Adipocyte (in vitro differentiated cells): ENCODE results near the gene KCTD20.

Experiments
- DNase-seq: peaks from one replicate; pipeline ENCODE4 v3.0.0-alpha.2; 2015; ENCODE audit warnings: low read depth
- H3K27me3 ChIP-seq: replicated peaks from 2 replicates; pipeline ENCODE4 v1.7.0; 2013; ENCODE audit warnings: mild to moderate bottlenecking, low read length, moderate library complexity; ENCODE audit not compliant: control insufficient read depth, insufficient read depth
- H3K36me3 ChIP-seq: 2 replicates; pipeline ENCODE4 v1.7.0; 2013; ENCODE audit warnings: low read length, mild to moderate bottlenecking, moderate library complexity; ENCODE audit not compliant: control insufficient read depth, insufficient read depth, severe bottlenecking
- H3K4me1 ChIP-seq: 2 replicates; pipeline ENCODE4 v1.7.0; 2013; ENCODE audit warnings: mild to moderate bottlenecking, low read length, moderate library complexity; ENCODE audit not compliant: control insufficient read depth, insufficient read depth
- H3K4me3 ChIP-seq: 2 replicates; pipeline ENCODE4 v1.7.0; 2013; ENCODE audit warnings: mild to moderate bottlenecking, low read length, moderate library complexity
- H3K9ac ChIP-seq: 2 replicates; pipeline ENCODE4 v1.7.0; 2013; ENCODE audit warnings: mild to moderate bottlenecking, low read length, moderate library complexity
- H3K9me3 ChIP-seq: 2 replicates; pipeline ENCODE4 v1.7.0; 2013; ENCODE audit warnings: mild to moderate bottlenecking, low read length, moderate library complexity; ENCODE audit not compliant: control insufficient read depth

KCTD20 gene

DNA sequence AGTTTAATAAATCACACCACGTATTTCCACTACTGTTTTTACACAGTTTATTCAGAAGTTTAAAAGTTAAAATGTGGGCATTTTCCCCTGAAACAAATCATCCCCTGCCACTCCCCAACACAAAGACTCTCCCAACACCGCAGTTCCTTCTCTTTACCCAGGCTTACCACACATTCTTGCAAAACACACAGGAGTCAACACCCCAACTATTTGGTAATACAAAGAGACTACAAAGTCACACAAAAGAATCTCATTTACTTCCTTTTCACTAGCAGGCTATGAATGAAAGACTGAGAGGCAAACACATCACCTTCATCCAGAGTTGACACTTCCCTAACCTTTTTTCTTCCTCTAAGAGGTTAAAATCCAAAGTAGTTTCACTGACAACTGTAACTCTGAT, 51.1 kb downstream of the KCTD20 start:
- H3K4me1 ChIP-seq, result peaks cover 26% of the 10 kb centered on the region
- no peak overlapping the region for H3K9ac ChIP-seq
- H3K9me3 ChIP-seq, result no peaks in the 10 kb centered on the region
- no peaks in the 10 kb centered on the region for H3K27me3 ChIP-seq
- DNase-seq, result peak; percentile 48
- no peak overlapping the region for H3K4me3 ChIP-seq
- peaks cover 62% of the 10 kb centered on the region for H3K36me3 ChIP-seq

DNA sequence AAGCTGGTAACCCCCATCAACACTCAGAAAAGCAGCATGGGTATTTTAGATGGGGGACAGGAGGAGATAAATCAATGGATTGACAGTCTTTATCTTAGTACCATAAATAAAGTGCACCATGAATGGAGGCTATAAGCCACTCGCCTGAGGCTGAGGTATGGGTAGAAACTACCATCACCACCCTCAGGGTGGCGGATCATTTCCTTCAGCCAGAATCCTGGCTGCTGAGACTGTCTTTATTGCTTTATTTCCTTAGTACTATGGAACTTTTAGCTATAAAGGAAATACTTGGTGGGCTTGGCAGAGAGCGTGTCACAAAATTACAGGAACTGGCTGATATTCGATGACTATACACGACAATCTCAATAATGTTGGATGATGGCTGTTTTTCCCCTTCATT, 52.3 kb downstream of the KCTD20 start:
- no peak for DNase-seq
- H3K4me3 ChIP-seq, result no peak overlapping the region
- no peak overlapping the region for H3K9ac ChIP-seq
- no peaks in the 10 kb centered on the region for H3K9me3 ChIP-seq
- peaks cover 72% of the 10 kb centered on the region for H3K36me3 ChIP-seq
- H3K27me3 ChIP-seq, result no peaks in the 10 kb centered on the region
- H3K4me1 ChIP-seq, result peaks cover 17% of the 10 kb centered on the region

DNA sequence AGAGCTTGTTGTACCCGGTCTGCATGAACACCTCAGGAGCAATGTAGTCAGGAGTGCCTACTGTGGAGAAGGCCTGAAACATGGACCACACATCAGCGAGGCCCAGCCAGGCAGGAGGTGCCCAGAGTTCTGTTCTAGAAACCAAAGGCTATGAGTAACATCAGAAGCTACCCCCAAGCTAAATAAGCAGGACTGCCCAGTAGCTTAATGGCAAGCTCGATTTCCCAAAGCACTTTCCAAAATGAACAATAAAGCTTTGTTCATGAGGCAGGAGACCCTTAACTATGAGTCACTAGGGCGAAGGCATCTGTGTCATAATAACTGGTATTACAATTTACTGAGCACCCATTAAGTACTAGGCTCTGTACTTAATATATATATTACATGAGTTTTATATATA, 57.1 kb downstream of the KCTD20 start:
- H3K27me3 ChIP-seq, result no peaks in the 10 kb centered on the region
- no peak overlapping the region for H3K4me3 ChIP-seq
- DNase-seq, result no peak
- peaks cover 82% of the 10 kb centered on the region for H3K36me3 ChIP-seq
- no peaks in the 10 kb centered on the region for H3K9me3 ChIP-seq
- peaks cover 3% of the 10 kb centered on the region for H3K4me1 ChIP-seq
- no peak overlapping the region for H3K9ac ChIP-seq

DNA sequence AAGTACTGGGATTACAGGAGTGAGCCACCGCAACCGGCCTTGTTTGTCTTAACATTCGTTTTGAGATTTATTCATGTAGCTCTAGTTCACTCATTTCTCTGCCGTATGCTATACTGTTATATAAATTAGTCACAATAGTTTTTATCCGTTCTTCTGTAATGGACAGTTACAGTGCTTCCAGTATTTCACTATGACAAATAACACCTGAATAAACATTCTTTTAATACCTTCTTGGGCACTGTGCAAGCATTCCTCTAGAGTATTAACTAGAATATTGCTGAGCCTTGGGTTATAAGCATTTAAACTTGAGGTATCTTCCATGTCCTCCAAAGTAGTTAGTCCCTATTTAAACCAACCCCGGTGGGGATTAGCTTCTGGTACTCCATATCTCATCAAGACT, 58.9 kb downstream of the KCTD20 start:
- no peaks in the 10 kb centered on the region for H3K9me3 ChIP-seq
- no peaks in the 10 kb centered on the region for H3K27me3 ChIP-seq
- peak; percentile 16 for DNase-seq
- H3K4me3 ChIP-seq, result no peak overlapping the region
- H3K9ac ChIP-seq, result no peak overlapping the region
- H3K36me3 ChIP-seq, result peaks cover 77% of the 10 kb centered on the region
- H3K4me1 ChIP-seq, result peaks cover 10% of the 10 kb centered on the region

DNA sequence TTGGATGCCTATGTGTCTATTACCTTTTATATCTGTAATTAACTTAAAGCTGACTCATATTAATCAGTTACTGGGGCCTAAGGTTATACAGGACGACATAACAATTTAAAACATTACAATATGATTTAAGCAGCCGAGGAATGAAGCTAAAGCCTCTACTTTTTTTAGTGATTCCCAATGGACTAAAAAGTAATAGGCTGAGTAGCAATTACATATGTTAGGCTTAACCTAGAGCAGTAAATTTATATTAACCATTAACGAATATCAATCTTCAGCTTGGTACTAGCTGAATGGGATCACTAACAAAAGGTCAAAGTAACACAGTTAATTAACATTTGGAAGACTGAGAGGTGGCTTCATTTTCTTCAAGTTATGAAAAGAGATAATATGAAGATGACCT, 61.4 kb downstream of the KCTD20 start:
- no peak for DNase-seq
- Histone ChIP-seq H3K4me3 (no peak overlapping the region), H3K4me1 (peaks cover 10% of the 10 kb centered on the region), H3K9me3 (no peaks in the 10 kb centered on the region), H3K36me3 (peaks cover 69% of the 10 kb centered on the region), H3K27me3 (no peaks in the 10 kb centered on the region), H3K9ac (no peak overlapping the region)

DNA sequence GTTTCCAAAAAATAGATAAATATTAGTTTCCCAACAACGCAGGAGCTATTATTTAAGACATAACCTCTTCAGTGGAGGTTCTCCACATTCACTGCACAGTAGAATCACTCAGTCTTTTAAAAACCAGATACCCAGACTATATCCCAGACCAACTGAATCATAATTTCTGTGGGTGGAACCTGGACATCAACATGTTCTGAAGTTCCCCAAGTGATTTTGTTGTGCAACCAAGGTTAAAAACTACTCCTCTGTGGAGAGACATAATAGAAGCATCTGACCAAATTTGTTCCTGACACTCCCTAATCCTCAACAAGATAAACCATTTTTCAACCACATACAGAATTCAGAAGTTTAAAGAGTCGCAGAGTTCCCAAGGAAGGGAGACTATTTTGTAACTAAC, 62.2 kb downstream of the KCTD20 start:
- no peak overlapping the region for H3K4me3 ChIP-seq
- peaks cover 70% of the 10 kb centered on the region for H3K36me3 ChIP-seq
- no peaks in the 10 kb centered on the region for H3K9me3 ChIP-seq
- H3K9ac ChIP-seq, result no peak overlapping the region
- H3K4me1 ChIP-seq, result peaks cover 10% of the 10 kb centered on the region
- DNase-seq, result peak; percentile 68
- H3K27me3 ChIP-seq, result no peaks in the 10 kb centered on the region

DNA sequence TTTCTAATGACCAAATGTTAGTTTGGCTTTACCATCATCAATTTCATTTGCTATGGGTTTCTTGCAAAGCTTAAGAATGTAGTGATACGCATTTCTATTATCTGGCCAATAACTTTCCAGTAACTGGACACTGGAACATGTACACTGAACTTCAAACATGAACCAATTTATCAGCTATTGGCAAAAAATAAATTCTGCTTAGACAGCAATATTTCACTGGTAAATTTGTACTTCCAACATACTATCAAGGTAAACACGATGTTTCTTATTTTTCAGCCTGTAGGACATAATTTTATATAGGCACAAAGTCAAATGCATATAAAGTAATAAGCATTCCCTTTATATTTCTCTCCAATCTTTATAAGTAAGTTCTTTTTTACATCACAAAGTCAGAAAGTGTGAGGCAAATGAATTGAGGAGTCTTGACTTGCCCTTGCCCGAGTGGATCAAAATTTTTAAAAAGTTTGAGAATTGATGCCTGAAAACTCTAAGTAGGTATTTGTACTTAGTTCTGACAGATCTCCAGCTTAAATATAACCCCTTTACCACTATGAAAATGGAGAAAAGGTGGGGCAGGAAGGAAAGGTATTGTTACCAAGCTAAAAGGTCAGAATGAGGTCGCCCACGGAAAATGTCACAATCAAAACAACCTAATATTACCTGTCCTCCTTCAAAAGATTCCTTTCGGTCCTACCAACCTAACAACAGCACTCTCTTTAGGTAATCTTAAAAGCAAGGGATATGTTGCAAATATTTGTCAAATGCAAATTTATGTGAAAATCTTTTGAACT, 63.1 kb downstream of the KCTD20 start:
- Histone ChIP-seq H3K36me3 (peaks cover 78% of the 10 kb centered on the region), H3K4me1 (peaks cover 10% of the 10 kb centered on the region), H3K9ac (no peak overlapping the region), H3K27me3 (no peaks in the 10 kb centered on the region), H3K4me3 (no peak overlapping the region), H3K9me3 (no peaks in the 10 kb centered on the region)
- DNase-seq, result no peak

DNA sequence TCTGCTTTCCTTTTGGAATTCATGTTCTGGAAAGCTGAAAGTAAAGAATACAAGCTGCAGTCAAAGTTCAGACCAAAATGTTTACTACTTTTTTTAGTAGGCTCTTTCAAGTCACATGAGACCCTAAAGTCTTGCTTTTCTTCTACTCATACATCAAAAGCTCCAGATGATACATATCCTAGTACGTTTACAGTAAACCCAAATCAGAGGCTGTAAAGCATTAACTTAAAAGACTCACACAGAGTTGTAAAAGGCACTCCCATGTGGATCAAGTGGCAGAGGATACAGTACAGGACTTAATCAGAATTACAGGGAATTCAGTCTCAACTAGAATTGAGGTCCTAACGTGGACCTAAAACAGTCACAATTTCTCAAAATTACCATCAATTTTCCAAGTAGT, 63.8 kb downstream of the KCTD20 start:
- DNase-seq, result no peak
- peaks cover 80% of the 10 kb centered on the region for H3K36me3 ChIP-seq
- no peaks in the 10 kb centered on the region for H3K9me3 ChIP-seq
- H3K9ac ChIP-seq, result no peak overlapping the region
- no peak overlapping the region for H3K4me3 ChIP-seq
- no peaks in the 10 kb centered on the region for H3K27me3 ChIP-seq
- H3K4me1 ChIP-seq, result peaks cover 10% of the 10 kb centered on the region

DNA sequence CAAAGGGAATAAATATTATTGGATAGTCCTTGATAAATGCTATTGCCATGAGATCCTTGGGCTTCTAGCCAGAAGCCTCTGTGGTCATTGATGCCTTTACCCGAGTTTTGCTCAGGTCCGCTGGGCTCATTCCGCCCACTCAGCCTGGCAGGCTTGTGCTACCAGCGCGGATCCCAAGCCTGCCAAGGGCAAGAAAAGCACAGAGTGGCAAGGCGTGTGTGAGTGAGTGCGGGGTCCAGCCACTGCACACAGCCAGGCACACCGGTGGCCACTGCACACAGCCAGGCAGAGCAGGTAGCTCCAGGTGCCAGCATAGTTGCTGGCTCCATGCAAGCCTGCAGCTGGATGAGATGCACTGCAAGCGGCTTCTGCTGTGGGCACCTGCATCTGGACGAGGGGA, 65.7 kb downstream of the KCTD20 start:
- DNase-seq, result no peak
- no peaks in the 10 kb centered on the region for H3K9me3 ChIP-seq
- H3K36me3 ChIP-seq, result peaks cover 71% of the 10 kb centered on the region
- H3K4me1 ChIP-seq, result peaks cover 10% of the 10 kb centered on the region
- H3K27me3 ChIP-seq, result no peaks in the 10 kb centered on the region
- no peak overlapping the region for H3K9ac ChIP-seq
- H3K4me3 ChIP-seq, result no peak overlapping the region

DNA sequence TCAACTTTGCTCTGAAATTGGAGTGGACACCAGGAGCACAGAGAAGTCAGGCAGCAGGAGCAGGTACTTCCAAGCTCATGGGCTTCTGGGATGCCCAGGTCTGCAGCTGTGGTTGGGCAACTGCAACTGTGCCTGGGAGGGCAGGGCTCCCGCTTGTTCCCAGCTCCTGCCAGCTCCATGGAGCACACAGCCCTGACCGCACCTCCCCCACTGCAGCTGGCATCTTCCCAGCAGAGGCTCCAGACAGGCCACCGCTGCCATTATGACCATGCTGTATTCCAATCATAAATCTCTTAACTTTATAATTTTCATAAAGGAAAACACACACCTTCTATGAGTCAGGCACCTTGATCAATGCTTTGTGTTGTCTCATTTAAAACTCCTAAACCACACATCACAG, 67.6 kb downstream of the KCTD20 start:
- no peak overlapping the region for H3K9ac ChIP-seq
- no peak for DNase-seq
- H3K4me1 ChIP-seq, result peaks cover 2% of the 10 kb centered on the region
- H3K9me3 ChIP-seq, result no peaks in the 10 kb centered on the region
- peaks cover 73% of the 10 kb centered on the region for H3K36me3 ChIP-seq
- no peaks in the 10 kb centered on the region for H3K27me3 ChIP-seq
- H3K4me3 ChIP-seq, result no peak overlapping the region

DNA sequence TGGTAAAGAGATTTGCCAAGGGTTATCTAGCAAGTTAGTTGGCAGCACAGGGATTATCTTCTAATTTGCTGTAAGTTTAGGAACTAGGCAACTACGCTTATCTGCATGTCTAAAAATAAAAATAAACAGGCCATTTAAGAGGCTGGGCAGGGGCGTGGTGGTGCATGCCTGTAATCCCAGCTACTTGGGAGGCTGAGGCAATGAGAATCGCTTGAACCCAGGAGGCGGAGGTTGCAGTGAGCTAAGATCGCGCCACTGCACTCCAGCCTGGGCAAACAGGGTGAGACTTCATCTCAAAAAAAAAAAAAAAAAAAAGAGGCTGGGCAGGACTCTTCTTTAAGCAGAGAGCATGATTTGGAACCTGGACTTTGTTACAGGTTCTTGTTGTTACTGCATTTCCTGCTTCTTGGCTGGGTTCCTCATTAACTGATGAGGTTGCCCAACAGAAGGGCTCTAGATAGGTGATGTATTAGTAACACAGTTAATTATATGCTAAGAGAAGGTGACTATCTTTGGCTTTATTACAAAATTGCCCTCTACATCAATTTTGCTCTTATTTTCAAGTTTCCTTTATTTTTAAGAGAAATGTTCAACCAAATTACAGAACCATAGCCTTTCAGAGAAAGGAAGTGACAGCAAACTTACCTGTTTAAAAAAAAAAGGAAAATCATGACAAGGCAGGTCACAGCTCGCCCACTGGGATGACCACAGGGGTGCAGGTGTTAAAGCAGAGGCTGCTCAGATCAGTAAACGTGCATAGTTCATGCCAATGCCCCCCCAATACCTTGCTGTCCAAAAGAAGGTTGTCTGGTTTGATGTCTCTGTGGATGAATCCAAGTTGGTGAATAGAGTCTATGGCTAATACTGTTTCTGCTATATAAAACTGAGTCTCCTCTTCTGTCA, 72.0 kb downstream of the KCTD20 start:
- H3K36me3 ChIP-seq, result peaks cover 83% of the 10 kb centered on the region
- no peaks in the 10 kb centered on the region for H3K9me3 ChIP-seq
- no peak overlapping the region for H3K9ac ChIP-seq
- no peak overlapping the region for H3K4me3 ChIP-seq
- no peaks in the 10 kb centered on the region for H3K27me3 ChIP-seq
- no peaks in the 10 kb centered on the region for H3K4me1 ChIP-seq
- DNase-seq, result no peak
